ENCODE data around the gene HOXA13.
A peak's percentile ranks its signal among the peaks of the same experiment; 100 is the strongest.

Gene HOXA13

GRCh38 chr7:27148756-27149641, 50.9 kb downstream of the HOXA13 start:
- Histone ChIP-seq H3K36me3 (ENCODE audit: control insufficient read depth in 1 of 2, insufficient read depth in 2 of 2, low read length in 2 of 2) (no peaks in the 10 kb centered on the region), H3K4me1 (ENCODE audit: control insufficient read depth in 1 of 2, insufficient read depth in 2 of 2, low read length in 2 of 2) (peaks cover 0 to 28% of the 10 kb centered on the region in 2 donors), H3K27me3 (ENCODE audit: low read depth, low read length) (peaks cover 66% of the 10 kb centered on the region), H3K4me3 (ENCODE audit: low read depth in 1 of 2, low read length in 2 of 2) (peak overlapping the region in 1 of 2 donors; percentile 16), H3K27ac (ENCODE audit: low read length) (no peak overlapping the region), H3K9me3 (ENCODE audit: control insufficient read depth in 1 of 2, low read length in 2 of 2) (no peaks in the 10 kb centered on the region)

- Histone ChIP-seq H3K4me3 (ENCODE audit: low read depth in 1 of 2, low read length in 2 of 2) (peak overlapping the region in 1 of 2 donors; percentile 16), H3K9me3 (ENCODE audit: control insufficient read depth in 1 of 2, low read length in 2 of 2) (no peaks in the 10 kb centered on the region), H3K4me1 (ENCODE audit: control insufficient read depth in 1 of 2, insufficient read depth in 2 of 2, low read length in 2 of 2) (peaks cover 0 to 28% of the 10 kb centered on the region in 2 donors), H3K36me3 (ENCODE audit: control insufficient read depth in 1 of 2, insufficient read depth in 2 of 2, low read length in 2 of 2) (no peaks in the 10 kb centered on the region), H3K27me3 (ENCODE audit: low read depth, low read length) (peaks cover 58% of the 10 kb centered on the region), H3K27ac (ENCODE audit: low read length) (no peak overlapping the region)
Observed at GRCh38 chr7:27148031-27148755, 51.7 kb downstream of the HOXA13 start.

DNA sequence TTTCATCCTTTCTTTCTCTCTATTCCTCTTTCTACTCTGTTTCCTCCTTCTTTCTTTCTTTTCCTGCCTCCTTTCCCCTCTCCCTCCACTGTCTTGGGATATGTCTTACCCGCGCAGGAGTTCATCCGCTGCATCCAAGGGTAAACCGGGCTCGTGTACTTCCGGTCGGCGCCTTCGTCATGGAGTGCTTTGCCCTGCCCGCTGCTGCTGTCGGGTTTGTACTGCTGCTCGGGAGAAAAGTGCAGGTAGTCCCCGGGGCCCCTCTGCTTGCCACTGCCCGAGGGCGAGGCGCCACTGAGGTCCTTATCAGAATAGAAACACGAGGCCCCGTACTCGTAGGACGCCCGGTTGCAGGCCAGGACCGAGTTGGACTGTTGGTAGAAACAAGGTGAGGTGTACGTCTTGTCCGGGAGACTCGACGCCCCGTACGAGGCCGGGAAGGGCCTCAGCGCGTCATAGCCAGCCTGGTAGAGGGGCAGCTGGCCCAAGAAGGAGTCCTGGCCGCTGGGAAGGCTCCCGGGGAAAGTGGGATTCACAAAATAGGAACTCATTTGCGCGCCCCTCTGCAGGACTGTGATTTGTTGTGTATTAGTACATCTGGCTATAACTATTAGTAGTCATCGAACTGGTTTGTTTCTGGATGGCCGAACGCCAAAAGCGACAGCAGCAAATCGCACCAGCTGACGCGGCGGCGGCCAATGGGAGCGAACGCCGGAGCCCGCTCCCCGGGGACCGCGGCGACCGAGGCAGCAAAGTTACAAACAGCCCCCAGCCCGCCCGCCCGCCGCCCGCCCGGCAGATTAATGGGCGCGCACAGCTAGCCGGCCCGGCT, 52.5 kb downstream of the HOXA13 start, which contains the start of gene HOXA6:
TSS of gene HOXA6 (minus strand) at position 576 of the 832 bp plus-strand sequence. CDS start at position 551, 25 bp downstream.
- Histone ChIP-seq H3K27me3 (ENCODE audit: low read depth, low read length) (peaks cover 51% of the 10 kb centered on the region), H3K27ac (ENCODE audit: low read length) (no peak within 1 kb of the TSS), H3K4me1 (ENCODE audit: control insufficient read depth in 1 of 2, insufficient read depth in 2 of 2, low read length in 2 of 2) (peaks cover 0 to 22% of the 10 kb centered on the region in 2 donors), H3K4me3 (ENCODE audit: low read depth in 1 of 2, low read length in 2 of 2) (peak within 1 kb of the TSS in 1 of 2 donors; percentile 16), H3K9me3 (ENCODE audit: control insufficient read depth in 1 of 2, low read length in 2 of 2) (no peaks in the 10 kb centered on the region), H3K36me3 (ENCODE audit: control insufficient read depth in 1 of 2, insufficient read depth in 2 of 2, low read length in 2 of 2) (no peaks in the 10 kb centered on the region)

GRCh38 chr7:27146491-27147198, 53.2 kb downstream of the HOXA13 start:
- H3K27me3 ChIP-seq (ENCODE audit: low read depth, low read length): peaks cover 43% of the 10 kb centered on the region
- no peaks in the 10 kb centered on the region for H3K9me3 ChIP-seq (ENCODE audit: control insufficient read depth in 1 of 2, low read length in 2 of 2)
- H3K4me3 ChIP-seq (ENCODE audit: low read depth in 1 of 2, low read length in 2 of 2): no peak overlapping the region
- no peak overlapping the region for H3K27ac ChIP-seq (ENCODE audit: low read length)
- peaks cover 0 to 15% of the 10 kb centered on the region in 2 donors for H3K4me1 ChIP-seq (ENCODE audit: control insufficient read depth in 1 of 2, insufficient read depth in 2 of 2, low read length in 2 of 2)
- no peaks in the 10 kb centered on the region for H3K36me3 ChIP-seq (ENCODE audit: control insufficient read depth in 1 of 2, insufficient read depth in 2 of 2, low read length in 2 of 2)

- peaks cover 36% of the 10 kb centered on the region for H3K27me3 ChIP-seq (ENCODE audit: low read depth, low read length)
Observed at GRCh38 chr7:27145914-27146412, 53.9 kb downstream of the HOXA13 start.

DNA sequence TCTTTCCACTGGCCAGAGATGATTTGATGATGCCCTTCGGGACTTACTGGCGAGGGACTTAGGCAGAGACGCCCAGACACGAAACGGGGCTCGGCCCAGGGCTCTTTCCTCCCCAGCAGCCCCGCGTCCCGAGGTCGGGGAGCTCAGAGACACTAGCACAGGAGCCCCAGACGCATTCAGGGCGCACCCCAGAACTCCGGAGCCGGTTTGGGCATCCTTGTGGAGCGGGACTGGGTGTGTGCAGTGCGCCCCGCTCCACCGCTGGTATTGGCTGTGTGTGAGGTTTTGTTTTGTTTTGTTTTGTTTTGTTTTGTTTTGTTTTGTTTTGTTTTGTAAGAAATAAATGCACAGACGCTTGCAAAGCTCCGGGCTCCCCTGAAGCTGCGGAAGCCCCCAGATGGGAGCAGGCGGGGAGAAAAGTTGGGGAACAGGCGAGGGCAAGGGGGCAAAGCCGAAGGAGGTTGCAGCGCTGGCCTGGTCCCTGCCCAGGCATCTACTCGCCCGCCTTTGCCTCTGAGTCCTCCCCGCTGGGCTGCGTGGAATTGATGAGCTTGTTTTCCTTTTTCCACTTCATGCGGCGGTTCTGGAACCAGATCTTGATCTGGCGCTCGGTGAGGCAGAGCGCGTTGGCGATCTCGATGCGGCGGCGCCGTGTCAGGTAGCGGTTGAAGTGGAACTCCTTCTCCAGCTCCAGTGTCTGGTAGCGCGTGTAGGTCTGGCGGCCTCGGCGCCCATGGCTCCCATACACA, 54.6 kb downstream of the HOXA13 start:
- Histone ChIP-seq H3K27ac (ENCODE audit: low read length) (no peak overlapping the region), H3K9me3 (ENCODE audit: control insufficient read depth in 1 of 2, low read length in 2 of 2) (no peaks in the 10 kb centered on the region), H3K36me3 (ENCODE audit: control insufficient read depth in 1 of 2, insufficient read depth in 2 of 2, low read length in 2 of 2) (no peaks in the 10 kb centered on the region), H3K4me1 (ENCODE audit: control insufficient read depth in 1 of 2, insufficient read depth in 2 of 2, low read length in 2 of 2) (peaks cover 2 to 6% of the 10 kb centered on the region in 2 donors), H3K27me3 (ENCODE audit: low read depth, low read length) (peaks cover 32% of the 10 kb centered on the region), H3K4me3 (ENCODE audit: low read depth in 1 of 2, low read length in 2 of 2) (no peak overlapping the region)

More at GRCh38 chr7:27145914-27146412, 53.9 kb downstream of the HOXA13 start:
- H3K9me3 ChIP-seq (ENCODE audit: control insufficient read depth in 1 of 2, low read length in 2 of 2): no peaks in the 10 kb centered on the region
- no peak overlapping the region for H3K4me3 ChIP-seq (ENCODE audit: low read depth in 1 of 2, low read length in 2 of 2)
- H3K36me3 ChIP-seq (ENCODE audit: control insufficient read depth in 1 of 2, insufficient read depth in 2 of 2, low read length in 2 of 2): no peaks in the 10 kb centered on the region
- peaks cover 0 to 8% of the 10 kb centered on the region in 2 donors for H3K4me1 ChIP-seq (ENCODE audit: control insufficient read depth in 1 of 2, insufficient read depth in 2 of 2, low read length in 2 of 2)
- no peak overlapping the region for H3K27ac ChIP-seq (ENCODE audit: low read length)

DNA sequence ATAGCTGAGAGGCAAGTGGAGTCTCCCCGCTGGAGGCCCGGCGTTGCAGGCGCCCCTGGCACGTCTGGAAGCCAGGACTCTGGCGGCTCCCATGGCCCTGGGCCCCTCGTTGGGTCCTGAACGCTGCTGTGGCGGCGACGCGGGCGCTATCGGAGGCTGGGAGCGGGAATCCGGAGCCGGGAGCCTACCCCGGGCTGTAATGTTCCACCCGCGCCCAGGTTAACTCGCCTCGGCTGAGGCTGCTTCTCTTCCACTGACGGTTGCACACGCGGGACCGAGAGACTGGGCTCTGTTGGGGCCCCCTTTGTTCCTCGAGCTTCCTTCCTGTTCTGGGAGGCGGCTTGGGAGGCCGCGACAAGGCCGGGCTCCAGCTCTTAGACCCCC, 55.1 kb downstream of the HOXA13 start:
- H3K4me3 ChIP-seq (ENCODE audit: low read depth in 1 of 2, low read length in 2 of 2): no peak overlapping the region
- H3K36me3 ChIP-seq (ENCODE audit: control insufficient read depth in 1 of 2, insufficient read depth in 2 of 2, low read length in 2 of 2): no peaks in the 10 kb centered on the region
- peaks cover 0 to 7% of the 10 kb centered on the region in 2 donors for H3K4me1 ChIP-seq (ENCODE audit: control insufficient read depth in 1 of 2, insufficient read depth in 2 of 2, low read length in 2 of 2)
- H3K27ac ChIP-seq (ENCODE audit: low read length): no peak overlapping the region
- H3K9me3 ChIP-seq (ENCODE audit: control insufficient read depth in 1 of 2, low read length in 2 of 2): no peaks in the 10 kb centered on the region
- H3K27me3 ChIP-seq (ENCODE audit: low read depth, low read length): peaks cover 28% of the 10 kb centered on the region

All from muscle layer of duodenum (tissue), 2 donors.